Inflammatory macrophage treated with lipopolysaccharide for 4 hours (primary cell): ENCODE data around the gene CLMP.

ENCODE experiments used
- DNase-seq: peaks from one replicate; pipeline ENCODE4 v3.0.0-alpha.2; 2020

Gene CLMP, protein sequence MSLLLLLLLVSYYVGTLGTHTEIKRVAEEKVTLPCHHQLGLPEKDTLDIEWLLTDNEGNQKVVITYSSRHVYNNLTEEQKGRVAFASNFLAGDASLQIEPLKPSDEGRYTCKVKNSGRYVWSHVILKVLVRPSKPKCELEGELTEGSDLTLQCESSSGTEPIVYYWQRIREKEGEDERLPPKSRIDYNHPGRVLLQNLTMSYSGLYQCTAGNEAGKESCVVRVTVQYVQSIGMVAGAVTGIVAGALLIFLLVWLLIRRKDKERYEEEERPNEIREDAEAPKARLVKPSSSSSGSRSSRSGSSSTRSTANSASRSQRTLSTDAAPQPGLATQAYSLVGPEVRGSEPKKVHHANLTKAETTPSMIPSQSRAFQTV

GRCh38 chr11:123195188-123196059 lies at the start of gene CLMP:
Gene CLMP (minus strand): TSS chr11:123195248. CDS start chr11:123194940, 308 bp downstream.
- DNase-seq: no peak

DNA sequence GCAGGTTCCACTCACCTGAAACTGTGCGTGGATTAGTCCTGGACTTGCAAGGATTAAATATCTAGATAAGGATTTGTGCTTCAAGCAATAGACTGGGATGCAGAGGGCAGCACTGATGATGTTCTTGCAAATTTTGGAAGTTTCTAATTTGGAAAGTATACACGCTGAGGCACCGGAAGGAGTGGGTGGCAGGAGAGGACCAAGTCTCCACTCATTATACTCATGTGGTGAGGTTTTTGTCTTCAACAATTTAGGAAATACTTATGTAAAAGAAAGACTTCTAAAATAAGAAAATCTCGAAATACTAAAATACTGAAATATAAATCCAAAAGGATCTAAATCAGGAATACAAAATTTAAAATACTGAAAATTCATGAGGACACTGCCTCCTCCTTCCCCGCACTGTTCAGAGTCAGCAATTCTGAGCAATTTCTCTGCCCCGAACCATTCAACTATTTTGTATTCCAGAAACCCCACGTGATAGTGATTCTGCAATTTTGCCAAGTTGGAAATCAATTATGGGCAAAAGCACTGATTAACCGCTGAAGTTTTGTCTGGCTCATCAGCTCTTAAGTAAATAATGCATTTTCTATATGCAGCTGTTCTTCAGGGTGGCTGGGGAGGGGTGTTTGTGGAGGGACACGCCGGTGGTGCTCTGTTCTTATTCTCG lies 47.0 kb upstream of the CLMP start:
- DNase-seq: no peak

DNA sequence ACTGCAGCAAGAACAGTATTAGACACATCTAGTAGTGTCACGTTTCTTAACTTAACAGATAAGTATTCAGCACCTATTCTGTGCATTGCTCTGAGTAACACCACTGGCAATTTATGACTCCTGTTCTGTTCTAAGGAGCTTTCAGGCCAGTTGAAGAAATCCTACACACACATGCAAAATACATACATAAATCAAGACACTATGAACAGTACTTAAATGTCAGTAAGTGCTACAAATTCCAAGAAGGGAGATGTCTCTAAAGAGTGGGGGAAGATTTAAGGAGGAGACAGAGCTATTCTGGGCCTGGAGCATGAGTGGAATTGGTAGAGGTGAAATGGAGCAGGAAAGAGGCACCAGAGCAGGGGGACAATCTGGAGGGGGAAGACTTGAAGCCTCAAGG lies 46.2 kb upstream of the CLMP start:
- DNase-seq: no peak

DNA sequence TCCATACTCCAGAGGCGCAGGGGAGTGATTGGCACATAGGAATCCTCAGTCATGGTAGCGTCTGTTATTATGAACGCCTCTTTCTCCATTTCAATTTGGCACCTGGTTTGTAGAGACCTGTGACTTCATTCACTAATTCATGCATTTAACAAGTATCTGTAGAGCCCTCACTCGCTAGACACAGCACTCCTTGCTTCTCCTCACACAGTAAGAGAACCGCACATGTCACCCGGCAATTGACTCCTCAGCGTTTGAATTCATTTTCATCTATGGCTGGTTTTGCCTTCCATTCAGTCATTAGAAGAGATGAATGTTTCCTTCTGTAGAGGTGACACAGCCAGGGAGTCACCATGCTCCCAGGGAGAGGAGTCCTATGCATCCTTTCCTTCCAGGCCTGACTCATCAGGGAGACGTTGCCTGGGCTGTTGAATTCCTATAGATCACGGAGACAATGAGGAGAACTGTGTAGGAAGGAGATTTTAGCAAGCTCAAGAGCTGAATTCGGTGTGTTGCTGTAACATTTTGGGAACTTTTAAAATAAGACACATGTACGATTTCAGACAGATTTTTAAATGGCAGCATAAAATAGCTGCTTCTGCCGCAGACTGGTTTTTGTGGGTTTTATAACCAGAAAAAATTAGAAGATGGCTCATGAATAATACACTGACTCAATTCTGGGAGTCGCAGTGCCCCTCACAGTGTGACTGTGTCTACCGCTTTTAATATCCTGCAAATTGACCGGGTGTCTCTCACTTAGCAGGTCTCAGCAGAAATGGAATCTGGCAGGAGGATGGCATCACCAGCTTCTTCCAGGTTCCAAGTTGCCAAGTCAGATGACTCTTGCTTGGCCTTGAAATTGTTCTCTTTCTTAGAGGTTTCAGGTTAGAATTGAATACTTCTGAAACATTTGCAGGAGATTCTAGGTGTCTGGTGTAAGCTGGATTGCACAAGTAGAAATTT lies 44.4 kb upstream of the CLMP start:
- DNase-seq: no peak

GRCh38 chr11:123238297-123238696 lies 43.2 kb upstream of the CLMP start:
- DNase-seq: peak; percentile 87

- DNase-seq: no peak
Observed at GRCh38 chr11:123236879-123237278, 41.8 kb upstream of the CLMP start.

DNA sequence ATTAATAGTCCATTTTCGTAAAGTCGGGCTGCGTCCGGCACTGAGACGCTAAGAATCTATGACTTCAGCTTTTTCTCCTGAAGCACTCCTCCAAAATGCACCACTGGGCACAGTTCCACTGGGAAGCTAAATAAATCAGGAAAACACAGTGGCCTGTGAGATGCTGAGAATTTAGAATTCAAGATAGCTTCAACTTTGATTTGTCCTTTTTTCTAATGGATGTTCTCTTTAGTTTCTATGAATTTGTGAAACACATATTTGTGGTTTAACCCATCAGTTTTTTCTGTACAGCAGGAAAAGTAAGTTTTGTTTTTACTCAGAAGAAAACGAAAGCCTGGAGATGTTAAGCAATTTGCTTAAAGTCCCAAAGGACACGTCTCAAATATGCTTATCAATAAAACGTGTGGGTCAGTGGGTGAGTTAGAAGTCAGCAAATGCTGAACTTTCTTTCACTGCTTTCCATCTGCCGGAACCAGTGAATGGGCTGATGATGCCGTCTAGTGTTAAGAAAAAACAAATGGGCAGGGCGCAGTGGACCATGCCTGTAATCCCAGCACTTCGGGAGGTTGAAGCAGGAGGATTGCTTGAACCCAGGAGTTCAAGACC lies 40.7 kb upstream of the CLMP start:
- DNase-seq: peak; percentile 63

DNA sequence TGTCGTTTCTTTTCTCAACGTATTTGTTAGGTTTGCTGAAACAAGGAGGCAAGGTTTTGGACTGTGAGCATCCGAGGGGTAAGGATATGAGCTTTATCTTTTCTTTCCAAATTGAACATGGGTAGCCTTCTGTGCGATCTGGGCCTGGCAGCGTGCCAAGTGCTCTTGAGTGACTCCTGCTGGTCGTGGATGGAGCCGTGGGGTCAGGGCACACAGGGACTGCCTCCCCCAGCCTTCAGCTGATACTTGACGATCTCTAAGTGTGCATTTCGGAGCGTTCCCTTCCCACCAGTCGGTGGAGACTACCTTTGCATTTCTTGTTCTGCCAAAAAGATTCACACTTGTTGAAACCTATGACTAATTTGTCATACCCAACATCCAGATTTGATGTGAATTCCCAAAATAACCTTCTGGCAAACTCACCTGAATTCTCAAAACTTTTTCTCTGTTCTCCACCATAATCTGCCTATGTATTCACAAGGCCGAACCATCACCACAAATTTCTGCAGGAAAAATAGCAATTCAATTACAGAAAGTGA lies 40.1 kb upstream of the CLMP start:
- DNase-seq: no peak

- DNase-seq: peak; percentile 79
Observed at GRCh38 chr11:123233975-123234334, 38.9 kb upstream of the CLMP start.

DNA sequence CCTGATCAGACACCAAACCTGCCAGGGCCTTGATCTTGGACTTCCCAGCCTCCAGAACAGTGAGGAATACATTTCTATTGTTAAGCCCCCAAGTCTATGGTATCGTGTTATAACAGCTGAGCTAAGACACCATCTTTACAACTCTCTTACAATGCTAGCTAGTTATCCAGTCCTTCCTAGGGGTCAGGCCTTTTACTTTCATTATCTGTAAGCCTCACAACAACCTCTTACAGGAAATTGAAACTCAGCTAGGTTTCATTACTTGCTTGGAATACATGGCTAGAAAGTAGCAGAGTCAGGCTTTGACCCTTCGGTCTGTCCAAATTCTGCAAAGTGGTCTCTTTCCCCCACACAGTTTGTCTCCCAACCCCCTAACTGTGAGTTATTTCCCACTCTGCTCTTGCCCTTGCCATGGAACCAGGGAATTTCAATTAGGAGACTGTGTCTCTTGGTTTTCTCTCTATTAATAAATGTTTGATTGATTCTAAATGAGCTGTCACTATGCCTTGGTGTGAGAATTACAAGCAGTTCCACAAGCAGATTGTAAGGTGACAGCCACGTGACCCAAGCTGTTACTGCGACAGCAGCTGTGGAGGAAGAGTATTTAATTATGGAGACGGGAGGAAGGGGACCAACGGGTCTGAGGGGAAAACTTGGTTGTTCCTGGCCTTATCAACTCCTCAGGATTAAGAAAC lies 38.4 kb upstream of the CLMP start:
- DNase-seq: peak; percentile 90

DNA sequence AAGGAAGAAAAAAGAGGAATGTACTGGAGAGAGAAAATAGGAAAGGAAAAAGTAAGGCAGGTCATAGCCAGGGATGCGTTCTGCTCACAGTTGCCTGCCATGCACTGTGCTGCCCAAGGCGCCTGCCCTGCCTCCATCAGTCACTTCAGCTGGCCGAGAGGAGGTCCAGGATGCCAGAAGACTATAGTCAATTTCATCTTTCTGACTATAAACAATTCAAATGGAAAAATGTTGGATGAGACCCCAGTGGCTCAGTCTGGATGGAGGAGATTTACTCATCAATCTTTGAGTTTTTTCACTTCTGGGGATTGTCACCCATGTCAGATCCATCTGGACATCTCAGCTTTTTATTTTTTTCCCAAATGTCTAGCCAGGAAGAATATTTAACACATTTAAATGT lies 36.7 kb upstream of the CLMP start:
- no peak for DNase-seq

DNA sequence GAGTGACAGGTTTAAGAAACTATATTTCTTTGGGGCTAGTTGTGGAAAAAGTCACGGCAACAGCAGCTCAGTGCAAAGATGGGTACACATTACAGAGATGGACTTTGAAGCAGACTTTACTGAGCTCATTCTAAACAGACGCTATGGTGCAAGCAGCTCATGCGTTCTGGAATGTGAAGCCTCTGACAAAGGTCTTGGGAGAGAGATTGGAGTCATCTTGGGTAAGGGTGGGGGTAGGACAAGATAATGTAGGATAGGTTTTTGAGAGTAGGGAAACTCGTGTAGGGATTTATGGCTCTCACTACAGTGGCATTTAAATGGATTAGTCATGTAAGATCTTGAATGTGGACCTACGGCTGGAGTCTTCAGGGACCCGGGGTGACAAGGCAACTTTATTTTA lies 36.2 kb upstream of the CLMP start:
- DNase-seq: no peak

DNA sequence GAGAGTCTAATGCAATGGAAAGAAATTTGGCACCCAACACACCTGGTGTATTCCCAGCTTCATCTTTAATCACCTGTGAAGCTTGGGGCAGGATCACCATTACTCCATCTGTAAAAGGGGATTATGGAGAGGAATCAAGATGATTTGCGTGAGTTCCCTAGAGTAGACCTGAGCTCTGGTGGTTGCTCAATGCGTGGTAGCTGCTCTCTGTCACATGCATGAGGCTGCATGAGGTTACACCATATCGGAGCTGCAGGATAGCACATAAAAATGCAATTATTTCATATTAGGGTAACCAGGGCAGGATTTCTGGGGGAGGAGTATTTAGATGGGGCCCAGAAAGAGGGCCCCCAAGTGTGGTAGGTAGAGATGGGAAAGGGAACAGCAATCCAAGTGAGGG lies 35.3 kb upstream of the CLMP start:
- peak; percentile 48 for DNase-seq

DNA sequence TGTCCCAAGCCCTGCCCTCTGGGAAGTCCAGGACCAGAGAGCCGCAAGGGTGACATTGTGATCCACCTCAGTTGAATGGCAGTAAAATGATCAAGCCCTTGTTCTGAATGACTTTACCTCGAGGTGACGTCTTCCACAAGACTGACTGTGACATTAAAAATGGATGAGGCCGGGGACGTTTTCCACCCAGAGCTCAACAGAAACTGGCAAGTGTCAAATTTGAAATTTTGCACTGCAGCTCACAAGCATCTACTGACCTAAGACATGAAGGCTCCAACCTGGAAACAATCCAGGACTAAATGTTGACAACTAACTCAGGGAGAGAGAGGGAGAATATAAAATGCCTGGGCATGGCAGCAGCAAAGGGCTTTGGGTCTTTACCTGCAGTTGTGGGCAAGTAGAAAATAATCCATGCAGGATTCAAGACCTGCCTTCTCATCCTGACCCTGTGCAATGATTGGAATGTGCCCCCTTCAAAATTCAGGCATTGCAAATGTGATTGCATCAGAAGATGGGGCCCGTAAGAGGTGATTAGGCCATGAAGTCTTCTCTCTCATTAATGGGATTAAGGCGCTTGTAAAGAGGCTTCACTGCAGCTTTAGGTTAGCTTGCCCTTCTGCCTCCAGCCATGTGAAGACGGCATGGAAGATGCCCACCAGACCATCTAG lies 33.6 kb upstream of the CLMP start:
- DNase-seq: no peak

DNA sequence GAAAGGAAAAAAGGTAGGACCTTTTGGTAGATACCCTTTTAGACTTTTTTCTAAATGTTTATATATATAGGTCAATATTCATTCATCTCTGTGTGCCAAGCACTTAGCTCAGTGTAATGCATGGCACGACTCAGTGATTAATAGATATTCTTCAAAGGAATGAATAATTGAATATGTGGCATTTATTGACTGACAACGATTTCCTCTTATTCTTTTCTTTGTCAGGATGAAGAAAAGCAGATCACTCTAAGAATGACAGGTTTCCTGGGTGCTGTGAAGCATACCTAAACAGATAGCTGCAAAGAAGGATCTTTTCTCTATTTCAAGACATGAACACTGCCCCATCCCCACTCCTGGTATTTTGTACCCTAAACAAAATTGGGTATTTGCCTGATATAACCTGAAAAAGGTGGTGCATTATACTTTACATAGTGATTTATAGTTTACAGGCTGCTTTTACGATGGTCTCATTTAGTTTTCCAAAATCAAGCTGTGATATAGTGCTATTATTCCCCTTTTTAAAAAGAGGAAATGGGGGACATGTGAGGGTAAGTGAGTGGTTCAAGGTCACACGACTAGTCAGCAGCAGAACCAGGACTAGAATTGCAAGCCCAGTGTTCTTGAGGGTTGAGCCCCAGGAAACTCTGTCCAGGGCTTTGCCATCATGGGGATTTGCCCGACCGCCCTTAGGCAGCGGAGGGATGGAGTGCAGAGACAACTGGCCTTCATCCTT lies 32.9 kb upstream of the CLMP start:
- peak; percentile 54 for DNase-seq

DNA sequence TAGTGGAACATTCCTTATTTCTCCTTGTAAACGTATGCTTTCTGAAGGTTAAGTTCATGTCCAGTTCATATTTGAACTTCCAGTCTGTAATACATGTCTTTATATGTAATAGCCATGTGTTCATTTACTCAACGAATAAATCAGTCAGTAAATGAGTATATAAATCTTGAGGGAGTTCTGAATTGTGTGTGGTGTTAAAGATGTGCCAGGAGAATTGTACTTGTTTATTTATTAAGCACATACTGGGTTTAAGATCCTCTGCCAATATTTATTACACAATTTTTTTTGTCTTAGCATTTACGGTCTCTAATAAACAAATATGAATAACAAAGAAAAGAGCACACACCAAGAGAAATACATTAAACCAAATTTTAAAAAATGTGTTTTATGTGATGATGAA lies 26.5 kb upstream of the CLMP start:
- DNase-seq: no peak

DNA sequence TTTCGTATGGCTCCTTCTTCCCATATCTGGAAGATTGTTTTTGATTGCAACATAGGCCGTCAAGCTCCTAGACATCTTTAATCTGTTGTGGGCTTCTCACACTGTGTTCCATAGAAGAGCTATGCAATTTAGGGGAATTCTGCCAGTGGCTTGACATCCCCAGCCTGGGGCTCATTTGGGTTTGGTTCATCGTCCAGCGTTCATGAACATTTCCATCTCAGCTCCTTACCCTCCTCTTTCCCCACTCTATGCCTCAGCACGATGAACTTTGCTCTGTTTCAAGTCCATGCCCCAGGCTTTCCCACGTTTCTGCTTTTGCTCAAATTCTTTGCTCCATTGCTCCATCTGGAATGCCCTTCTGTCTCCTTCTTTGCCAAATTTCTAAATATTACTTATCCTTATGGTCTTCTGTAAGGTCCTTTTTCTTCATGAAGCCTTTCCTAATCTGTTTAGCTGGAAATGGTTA lies 26.1 kb upstream of the CLMP start:
- DNase-seq: no peak

GRCh38 chr11:123219066-123219690 lies 24.1 kb upstream of the CLMP start:
- no peak for DNase-seq

GRCh38 chr11:123218451-123218850 lies 23.4 kb upstream of the CLMP start:
- DNase-seq: no peak
